ENCODE results near the gene NISCH. TPM values are rescaled to one million over a fixed set of nuclear protein-coding genes. Genes with fewer than 3 reads are reported as not detected.

The NISCH gene
- total RNA-seq, 1 experiment from 2014 or later = 85.0 TPM

- peaks cover 38% of the 10 kb centered on the region for H3K36me3 Mint-ChIP-seq
- ChIA-PET POLR2A (no interaction called here), CTCF (interaction anchor here (1.7 kb wide), 1 partner anchor 45 kb away, joined by 3 read pairs; no protein-coding TSS in a partner anchor)
- TF ChIP-seq NFYB (CRISPR knock-in tag; conservative IDR thresholded peaks at IDR 0.05; ENCODE audit: low read depth) = no peak
- TF ChIP-seq ATF3 (CRISPR knock-in tag; conservative IDR thresholded peaks at IDR 0.05) = no peak
- no peaks in the 10 kb centered on the region for H3K9me3 Mint-ChIP-seq
- DNase-seq (ENCODE audit: low spot score) = peak; percentile 5
- H3K4me3 Mint-ChIP-seq = no peak overlapping the region
- H3K27ac Mint-ChIP-seq = no peak overlapping the region
- ATAC-seq = no peak
- no peaks in the 10 kb centered on the region; the same call in 1 of the 2 replicates for H3K27me3 Mint-ChIP-seq (ENCODE audit: low read depth)
- H3K4me1 Mint-ChIP-seq = peaks cover 3% of the 10 kb centered on the region
Measured at GRCh38 chr3:52527039-52527731, 71.8 kb downstream of the NISCH start.

- no peak for ATAC-seq
- CTCF ChIA-PET = no interaction called here
- H3K4me3 Mint-ChIP-seq = no peak overlapping the region
- no peaks in the 10 kb centered on the region; the same call in 1 of the 2 replicates for H3K27me3 Mint-ChIP-seq (ENCODE audit: low read depth)
- no peaks in the 10 kb centered on the region for H3K9me3 Mint-ChIP-seq
- peak; percentile 7 for DNase-seq (ENCODE audit: low spot score)
- peaks cover 8% of the 10 kb centered on the region for H3K4me1 Mint-ChIP-seq
- POLR2A ChIA-PET = no interaction called here
- TF ChIP-seq CREB1 (CRISPR knock-in tag; IDR thresholded peaks at IDR 0.05) (no peak), FOXP1 (CRISPR knock-in tag; IDR thresholded peaks at IDR 0.05; ENCODE audit: borderline replicate concordance) (0 out of 2 replicates have a peak, but pooled peaks have one; percentile 11)
- H3K36me3 Mint-ChIP-seq = peaks cover 38% of the 10 kb centered on the region
- no peak overlapping the region for H3K27ac Mint-ChIP-seq
Measured at GRCh38 chr3:52527732-52528585, 72.6 kb downstream of the NISCH start.

GRCh38 chr3:52528586-52529375 is 73.4 kb downstream of the NISCH start:
- H3K36me3 Mint-ChIP-seq = peaks cover 38% of the 10 kb centered on the region
- no peak overlapping the region; the same call in 1 of the 2 replicates for H3K27ac Mint-ChIP-seq
- ATAC-seq (no peak), DNase-seq (ENCODE audit: low spot score) (peak; percentile 15)
- H3K4me1 Mint-ChIP-seq = peaks cover 8% of the 10 kb centered on the region
- TF ChIP-seq NFYB (CRISPR knock-in tag; conservative IDR thresholded peaks at IDR 0.05; ENCODE audit: low read depth) (no peak), FOXK1 (CRISPR knock-in tag; IDR thresholded peaks at IDR 0.05) (no peak), ZNF219 (CRISPR knock-in tag; IDR thresholded peaks at IDR 0.05; ENCODE audit: borderline replicate concordance) (no peak), NFATC4 (CRISPR knock-in tag; IDR thresholded peaks at IDR 0.05) (no peak), ZNF263 (CRISPR knock-in tag; IDR thresholded peaks at IDR 0.05; ENCODE audit: low read depth) (no peak), PREB (CRISPR knock-in tag; IDR thresholded peaks at IDR 0.05; ENCODE audit: borderline replicate concordance) (no peak), RELA (CRISPR knock-in tag; IDR thresholded peaks at IDR 0.05; ENCODE audit: borderline replicate concordance) (no peak), GABPB1 (CRISPR knock-in tag; IDR thresholded peaks at IDR 0.05) (no peak)
- H3K4me3 Mint-ChIP-seq = no peak overlapping the region
- H3K27me3 Mint-ChIP-seq (ENCODE audit: low read depth) = no peaks in the 10 kb centered on the region; the same call in 1 of the 2 replicates
- POLR2A ChIA-PET = no interaction called here
- H3K9me3 Mint-ChIP-seq = no peaks in the 10 kb centered on the region
- CTCF ChIA-PET = interaction anchor here (0.6 kb wide), 1 partner anchor 28 kb away, joined by 3 read pairs; no protein-coding TSS in a partner anchor

GRCh38 chr3:52529376-52530333 is 74.3 kb downstream of the NISCH start:
- ChIA-PET POLR2A (no interaction called here), CTCF (no interaction called here)
- H3K36me3 Mint-ChIP-seq = peaks cover 29% of the 10 kb centered on the region
- peaks cover 11% of the 10 kb centered on the region for H3K4me1 Mint-ChIP-seq
- H3K9me3 Mint-ChIP-seq = no peaks in the 10 kb centered on the region
- no peak for TF ChIP-seq E2F5 (CRISPR knock-in tag; IDR thresholded peaks at IDR 0.05)
- TF ChIP-seq ZNF317 (CRISPR knock-in tag; IDR thresholded peaks at IDR 0.05; ENCODE audit: borderline replicate concordance, low read depth) = no peak
- no peak for TF ChIP-seq MLX (CRISPR knock-in tag; IDR thresholded peaks at IDR 0.05)
- TF ChIP-seq TCF7 (CRISPR knock-in tag; IDR thresholded peaks at IDR 0.05; ENCODE audit: low read depth) = no peak
- no peak for TF ChIP-seq NFE2L1 (CRISPR knock-in tag; IDR thresholded peaks at IDR 0.05)
- TF ChIP-seq KAT7 (CRISPR knock-in tag; IDR thresholded peaks at IDR 0.05; ENCODE audit: borderline replicate concordance) = no peak
- no peaks in the 10 kb centered on the region for H3K27me3 Mint-ChIP-seq (ENCODE audit: low read depth)
- no peak overlapping the region; the same call in 1 of the 2 replicates for H3K4me3 Mint-ChIP-seq
- ATAC-seq (no peak), DNase-seq (ENCODE audit: low spot score) (no peak)
- H3K27ac Mint-ChIP-seq = peak overlapping the region; percentile 3; the same call in 1 of the 2 replicates
